Endothelial cell of umbilical vein (primary cell): ENCODE measurements around the gene CD200R1. TPM values are rescaled to one million over a fixed set of nuclear protein-coding genes. Genes with fewer than 3 reads are reported as not detected.

ENCODE experiments used
- BruUV-seq: library from RNA; stranded (reverse); fragments of 400-500 nt; replicated peaks from 2 replicates; lab custom pipeline; 2021; lab: Mats Ljungman, UMichigan
- CTCF ChIA-PET: fragments of 300-600, 350-600 bp; sonication (Branson Sonifier 250); formaldehyde crosslinking; loops from one replicate; lab custom pipeline; 2021; ENCODE audit warnings: antibody characterized with exemption, inconsistent platforms; lab: Charles Lee
- POLR2A ChIA-PET: fragments of 300-600, 350-600 bp; sonication (Branson Sonifier 250); formaldehyde crosslinking; loops from one replicate; lab custom pipeline; 2021; ENCODE audit warnings: antibody characterized with exemption, inconsistent platforms; lab: Charles Lee
- DNase-seq: peaks from one replicate; pipeline ENCODE4 v3.0.0-alpha.2; 2011; ENCODE audit warnings: low read depth, low spot score
- FAIRE-seq: peaks from 2 replicates; lab custom pipeline; 2011; peaks lifted over from hg19 to GRCh38; lab: Jason Lieb, UNC
- H2AFZ ChIP-seq: 2 replicates; pipeline ENCODE4 v1.6.0; 2012; ENCODE audit warnings: low read depth, low read length, control low read depth, inconsistent platforms
- H3K27ac ChIP-seq: 2 replicates; pipeline ENCODE4 v1.5.1; 2011; ENCODE audit warnings: low read depth, mild to moderate bottlenecking, control low read depth, low read length, moderate library complexity; ENCODE audit not compliant: insufficient read depth
- H3K27me3 ChIP-seq, 2 experiments: 2 replicates each; pipeline versions ENCODE4 v1.6.0 to v1.6.1; 2011; ENCODE audit warnings: low read length in 2 of 2, mixed read lengths in 1 of 2; ENCODE audit not compliant: control insufficient read depth in 2 of 2, insufficient read depth in 2 of 2
- H3K36me3 ChIP-seq, 2 experiments: 2 replicates in 1 of 2; 3 replicates in 1 of 2; pipeline ENCODE4 v1.5.1; 2011; ENCODE audit warnings: low read length in 2 of 2, mild to moderate bottlenecking in 1 of 2, moderate library complexity in 1 of 2; ENCODE audit not compliant: control insufficient read depth in 2 of 2, insufficient read depth in 2 of 2; ENCODE audit errors: extremely low read depth in 1 of 2
- H3K4me1 ChIP-seq: 3 replicates; pipeline ENCODE4 v1.5.1; 2011; ENCODE audit warnings: mild to moderate bottlenecking, low read length; ENCODE audit not compliant: control insufficient read depth, insufficient read depth; ENCODE audit errors: extremely low read depth
- H3K4me2 ChIP-seq: 2 replicates; pipeline ENCODE4 v1.6.1; 2011; ENCODE audit warnings: low read length, control low read depth, mixed read lengths; ENCODE audit not compliant: insufficient read depth
- H3K4me3 ChIP-seq, 3 experiments: fragments of 200-600 bp in 1 of 3; sonication (generic), shearing (Covaris generic) in 1 of 3; replicated peaks in 1 of 3; 2 replicates each; pipeline ENCODE4 v1.5.1; 2011 to 2016; ENCODE audit warnings: control low read depth in 3 of 3, low read length in 3 of 3, mild to moderate bottlenecking in 2 of 3, inconsistent platforms in 1 of 3, low read depth in 1 of 3, moderate library complexity in 1 of 3; ENCODE audit not compliant: insufficient read depth in 1 of 3
- H3K79me2 ChIP-seq: 2 replicates; pipeline ENCODE4 v1.6.0; 2012; ENCODE audit warnings: low read length, inconsistent platforms; ENCODE audit not compliant: control insufficient read depth, insufficient read depth
- H3K9ac ChIP-seq: replicated peaks from 2 replicates; pipeline ENCODE3; 2011; ENCODE audit warnings: low read length, control low read depth; ENCODE audit not compliant: insufficient read depth; ENCODE audit errors: extremely low read depth
- H3K9me1 ChIP-seq: replicated peaks from 3 replicates; pipeline ENCODE4 v1.6.0; 2011; ENCODE audit warnings: mild to moderate bottlenecking, low read length; ENCODE audit not compliant: control insufficient read depth, insufficient read depth; ENCODE audit errors: extremely low read depth
- H3K9me3 ChIP-seq: replicated peaks from 2 replicates; pipeline ENCODE4 v1.5.1; 2012; ENCODE audit warnings: low read length, inconsistent platforms; ENCODE audit not compliant: control insufficient read depth, insufficient read depth
- H4K20me1 ChIP-seq: replicated peaks from 2 replicates; pipeline ENCODE3; 2011; ENCODE audit warnings: mild to moderate bottlenecking, low read length; ENCODE audit not compliant: control insufficient read depth, insufficient read depth; ENCODE audit errors: extremely low read depth
- EZH2 ChIP-seq: IDR thresholded peaks from 2 replicates; pipeline ENCODE4 v1.6.1; 2012; ENCODE audit warnings: borderline replicate concordance, low read depth, mild to moderate bottlenecking, moderate library complexity, low read length, inconsistent platforms; ENCODE audit not compliant: severe bottlenecking
- FOS ChIP-seq: IDR thresholded peaks from 2 replicates; pipeline ENCODE4 v1.6.1; 2011; ENCODE audit warnings: mild to moderate bottlenecking, low read length, moderate library complexity, borderline replicate concordance; ENCODE audit not compliant: insufficient read depth
- GATA2 ChIP-seq: IDR thresholded peaks from 2 replicates; pipeline ENCODE4 v1.7.0; 2011; ENCODE audit warnings: low read depth, mild to moderate bottlenecking, moderate library complexity, mixed read lengths, low read length; ENCODE audit not compliant: insufficient read length, insufficient read depth
- JUN ChIP-seq: IDR thresholded peaks from 2 replicates; pipeline ENCODE4 v1.6.1; 2011; ENCODE audit warnings: borderline replicate concordance, low read depth; ENCODE audit not compliant: insufficient read length, insufficient read depth
- MYC ChIP-seq: IDR thresholded peaks from one replicate; pipeline ENCODE4 v1.6.1; 2011; ENCODE audit warnings: mild to moderate bottlenecking, low read depth, low read length
- POLR2A ChIP-seq: IDR thresholded peaks from 2 replicates; pipeline ENCODE4 v1.6.1; 2012; ENCODE audit warnings: low read depth, mild to moderate bottlenecking, control low read depth, low read length
- POLR2AphosphoS5 ChIP-seq: IDR thresholded peaks from 2 replicates; pipeline ENCODE4 v1.6.1; 2012; ENCODE audit warnings: low read depth, mild to moderate bottlenecking, control low read depth, low read length, moderate library complexity; ENCODE audit not compliant: insufficient read depth
- dilution Hi-C: fragments of 300-500 bp; cut with MboI; formaldehyde crosslinking; loops from one replicate; pipeline ENCODE4 v1.15.0; 2019; ENCODE audit warnings: low sequenced_read_pairs; ENCODE audit not compliant: extremely low pct_ligation_motif_present
- intact Hi-C: fragments of 100-400 bp; cut with micrococcal nuclease; formaldehyde crosslinking; loops from one replicate; pipeline ENCODE4 v1.10.0; 2022
- polyA plus RNA-seq, 4 experiments: library from polyadenylated mRNA; depleted of rRNA in 3 of 4; stranded (reverse) in 3 of 4; unstranded in 1 of 4; fragments of >200 nt; gene quantifications; 2 replicates each; pipeline versions ENCODE4 v1.2.1 to v1.2.3, GENCODE V29; 2011 to 2012; ENCODE audit warnings: missing spikeins in 1 of 4
- total RNA-seq: library from RNA; stranded (reverse); gene quantifications from 2 replicates; pipeline ENCODE4 v1.2.3, GENCODE V29; 2021
- TF ChIP-seq, protein P1 (sequence below), 2 donors: IDR thresholded peaks; 1 replicate in 1 of 2; 2 replicates in 1 of 2; pipeline ENCODE4 v1.5.1; 2011; ENCODE audit warnings: low read length in 2 of 2, mild to moderate bottlenecking in 2 of 2, moderate library complexity in 2 of 2, control low read depth in 1 of 2, inconsistent platforms in 1 of 2, low read depth in 1 of 2; ENCODE audit not compliant: insufficient read depth in 1 of 2; ENCODE audit errors: extremely low read depth in 1 of 2
- TF ChIP-seq, protein P2 (sequence below): IDR thresholded peaks from 2 replicates; pipeline ENCODE4 v1.6.1; 2011; ENCODE audit not compliant: insufficient read depth, insufficient read length

CD200R1 gene
- total and polyA plus RNA-seq, 2 donors (not counting 3 experiments of a cell fraction or from before 2014, with no cell fraction given) = not detected

DNA sequence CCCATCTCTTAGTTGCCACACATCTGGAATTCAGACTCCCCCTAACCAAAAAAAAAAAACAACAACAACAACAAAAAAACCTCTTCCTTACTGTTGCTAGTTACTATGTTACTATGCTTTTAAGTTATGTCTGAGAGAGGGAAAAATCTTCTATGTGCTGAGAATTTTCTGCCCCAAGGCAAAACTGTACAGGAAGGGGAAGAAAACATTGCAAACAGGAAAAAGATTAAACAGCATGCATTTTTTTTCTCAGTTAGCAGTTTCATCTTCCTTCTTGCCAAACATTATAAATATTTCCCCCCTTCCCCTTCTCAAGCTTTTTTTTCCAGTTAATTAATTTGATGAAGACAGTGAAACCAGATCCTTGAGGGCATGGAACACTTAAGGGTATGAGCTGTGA lies 1.1 kb upstream of the CD200R1 start:
- no peaks in the 10 kb centered on the region for H3K36me3 ChIP-seq

More for the DNA sequence above, 1.1 kb upstream of the CD200R1 start:
- H3K9me1 ChIP-seq = no peaks in the 10 kb centered on the region
- H3K27me3 ChIP-seq = peaks cover 5 to 27% of the 10 kb centered on the region in 2 experiments
- H3K4me3 ChIP-seq = no peak overlapping the region
- H4K20me1 ChIP-seq = no peaks in the 10 kb centered on the region
- no peak overlapping the region for H3K4me2 ChIP-seq
- intact Hi-C loops = no loop called here
- CTCF ChIA-PET = interaction anchor here (1.2 kb wide), 1 partner anchor 242 kb away, joined by 3 read pairs; no protein-coding TSS in a partner anchor
- TF ChIP-seq, protein P1, sequence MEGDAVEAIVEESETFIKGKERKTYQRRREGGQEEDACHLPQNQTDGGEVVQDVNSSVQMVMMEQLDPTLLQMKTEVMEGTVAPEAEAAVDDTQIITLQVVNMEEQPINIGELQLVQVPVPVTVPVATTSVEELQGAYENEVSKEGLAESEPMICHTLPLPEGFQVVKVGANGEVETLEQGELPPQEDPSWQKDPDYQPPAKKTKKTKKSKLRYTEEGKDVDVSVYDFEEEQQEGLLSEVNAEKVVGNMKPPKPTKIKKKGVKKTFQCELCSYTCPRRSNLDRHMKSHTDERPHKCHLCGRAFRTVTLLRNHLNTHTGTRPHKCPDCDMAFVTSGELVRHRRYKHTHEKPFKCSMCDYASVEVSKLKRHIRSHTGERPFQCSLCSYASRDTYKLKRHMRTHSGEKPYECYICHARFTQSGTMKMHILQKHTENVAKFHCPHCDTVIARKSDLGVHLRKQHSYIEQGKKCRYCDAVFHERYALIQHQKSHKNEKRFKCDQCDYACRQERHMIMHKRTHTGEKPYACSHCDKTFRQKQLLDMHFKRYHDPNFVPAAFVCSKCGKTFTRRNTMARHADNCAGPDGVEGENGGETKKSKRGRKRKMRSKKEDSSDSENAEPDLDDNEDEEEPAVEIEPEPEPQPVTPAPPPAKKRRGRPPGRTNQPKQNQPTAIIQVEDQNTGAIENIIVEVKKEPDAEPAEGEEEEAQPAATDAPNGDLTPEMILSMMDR (IDR thresholded peaks at IDR 0.05; ENCODE audit: extremely low read depth in 1 of 2, insufficient read depth in 1 of 2, low read depth in 1 of 2, low read length in 2 of 2) = no peak
- TF ChIP-seq POLR2AphosphoS5 (no peak), FOS (no peak), JUN (no peak), MYC (no peak), POLR2A (no peak), GATA2 (no peak), EZH2 (no peak)
- TF ChIP-seq, protein P2, sequence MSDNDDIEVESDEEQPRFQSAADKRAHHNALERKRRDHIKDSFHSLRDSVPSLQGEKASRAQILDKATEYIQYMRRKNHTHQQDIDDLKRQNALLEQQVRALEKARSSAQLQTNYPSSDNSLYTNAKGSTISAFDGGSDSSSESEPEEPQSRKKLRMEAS = no peak
- FAIRE-seq = no peak
- dilution Hi-C loops = no loop called here
- H2AFZ ChIP-seq = no peak overlapping the region
- no peaks in the 10 kb centered on the region for H3K4me1 ChIP-seq
- no TSS peak for BruUV-seq
- no peak overlapping the region for H3K27ac ChIP-seq
- H3K9ac ChIP-seq = no peak overlapping the region
- POLR2A ChIA-PET = no interaction called here
- no peaks in the 10 kb centered on the region for H3K79me2 ChIP-seq
- no peak for DNase-seq
- H3K9me3 ChIP-seq = no peaks in the 10 kb centered on the region
